NCI-H1417 treated with DMSO at 0.1 percent for 48 hours (cell line): ENCODE data around the gene SLC10A7.

ENCODE experiments used
- DNase-seq: peaks from one replicate; lab custom pipeline; 2025; lab: John Stamatoyannopoulos, UW

SLC10A7 gene, protein sequence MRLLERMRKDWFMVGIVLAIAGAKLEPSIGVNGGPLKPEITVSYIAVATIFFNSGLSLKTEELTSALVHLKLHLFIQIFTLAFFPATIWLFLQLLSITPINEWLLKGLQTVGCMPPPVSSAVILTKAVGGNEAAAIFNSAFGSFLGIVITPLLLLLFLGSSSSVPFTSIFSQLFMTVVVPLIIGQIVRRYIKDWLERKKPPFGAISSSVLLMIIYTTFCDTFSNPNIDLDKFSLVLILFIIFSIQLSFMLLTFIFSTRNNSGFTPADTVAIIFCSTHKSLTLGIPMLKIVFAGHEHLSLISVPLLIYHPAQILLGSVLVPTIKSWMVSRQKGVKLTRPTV

DNA sequence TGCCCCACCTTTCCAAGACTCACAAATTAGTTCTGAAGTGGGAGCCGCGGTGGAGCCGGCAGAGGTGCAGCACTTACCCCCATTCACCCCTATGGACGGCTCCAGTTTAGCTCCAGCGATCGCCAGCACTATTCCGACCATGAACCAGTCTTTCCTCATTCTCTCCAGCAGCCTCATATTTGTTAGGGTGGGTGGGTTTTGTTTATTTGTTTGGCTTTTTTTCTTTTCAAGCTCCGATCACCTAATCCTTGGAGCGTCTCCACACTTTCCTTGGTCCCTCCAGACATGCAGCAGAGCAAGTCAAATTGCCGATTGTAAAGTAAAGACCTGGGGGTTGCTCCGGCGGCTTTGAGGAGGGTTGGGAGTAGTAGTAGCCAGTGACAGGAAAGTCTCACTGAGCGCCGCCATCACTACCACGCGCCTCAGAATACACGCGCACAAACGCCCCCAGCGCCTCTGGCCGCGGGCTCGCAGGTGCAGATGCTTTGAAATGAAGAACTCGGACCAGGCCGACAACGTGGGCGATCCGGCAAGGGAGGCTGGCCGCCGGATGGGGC is at the start of gene SLC10A7:
Gene SLC10A7 (minus strand): TSS at position 400 of the 557 bp plus-strand sequence. CDS start 223 bp downstream, at position 177.
- DNase-seq: no peak

DNA sequence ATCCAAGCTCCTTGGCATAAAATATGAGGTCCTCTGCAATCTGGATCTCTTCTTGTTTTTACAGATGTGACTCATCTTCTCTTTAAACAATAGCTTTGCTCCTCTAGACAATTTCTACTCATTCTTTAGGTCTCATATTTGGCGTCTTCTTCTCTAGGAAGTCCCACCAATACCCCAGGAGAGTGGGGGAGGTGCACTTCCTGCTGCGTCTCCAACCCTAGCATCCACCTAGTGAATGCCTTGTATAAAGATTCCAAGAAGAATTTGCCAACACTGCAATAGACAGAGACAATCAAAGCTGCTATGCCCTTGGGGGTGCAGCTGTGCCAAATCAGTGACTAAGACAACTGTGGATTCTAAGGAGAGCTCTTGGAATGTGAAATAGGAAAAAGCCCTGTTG is 45.7 kb upstream of the SLC10A7 start:
- DNase-seq: no peak

DNA sequence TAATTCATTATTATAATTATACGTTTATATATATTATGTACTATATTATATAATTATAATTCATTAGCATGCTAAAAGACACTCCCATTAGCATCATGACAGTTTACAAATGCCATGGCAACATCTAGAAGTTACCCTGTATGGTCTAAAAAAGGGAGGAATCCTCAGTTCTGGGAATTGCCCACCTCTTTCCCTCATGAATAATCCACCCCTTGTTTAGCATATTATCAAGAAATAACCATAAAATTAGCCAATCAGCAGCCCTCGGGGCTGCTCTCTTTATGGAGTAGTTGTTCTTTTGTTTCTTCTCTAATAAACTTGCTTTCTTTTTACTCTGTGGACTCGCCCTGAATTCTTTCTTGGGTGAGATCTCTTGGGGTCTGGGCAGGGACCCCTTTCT is 42.8 kb upstream of the SLC10A7 start:
- no peak for DNase-seq

DNA sequence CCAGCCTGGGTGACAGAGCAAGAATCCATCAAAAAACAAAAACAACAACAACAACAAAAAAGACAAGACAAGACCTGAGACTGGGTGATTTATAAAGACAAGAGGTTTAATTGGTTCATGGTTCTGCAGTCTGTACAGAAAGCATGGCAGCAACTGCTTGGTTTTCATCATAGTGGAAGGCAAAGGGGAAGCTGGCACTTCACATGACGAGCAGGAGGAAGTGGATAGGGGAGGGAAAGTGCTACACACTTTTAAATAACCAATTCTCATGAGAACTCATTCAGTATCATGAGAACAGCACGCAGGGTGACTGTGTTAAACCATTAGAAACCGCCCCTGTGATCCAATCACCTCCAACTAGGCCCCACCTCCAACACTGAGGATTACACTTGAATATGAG is 28.4 kb upstream of the SLC10A7 start:
- DNase-seq: no peak

DNA sequence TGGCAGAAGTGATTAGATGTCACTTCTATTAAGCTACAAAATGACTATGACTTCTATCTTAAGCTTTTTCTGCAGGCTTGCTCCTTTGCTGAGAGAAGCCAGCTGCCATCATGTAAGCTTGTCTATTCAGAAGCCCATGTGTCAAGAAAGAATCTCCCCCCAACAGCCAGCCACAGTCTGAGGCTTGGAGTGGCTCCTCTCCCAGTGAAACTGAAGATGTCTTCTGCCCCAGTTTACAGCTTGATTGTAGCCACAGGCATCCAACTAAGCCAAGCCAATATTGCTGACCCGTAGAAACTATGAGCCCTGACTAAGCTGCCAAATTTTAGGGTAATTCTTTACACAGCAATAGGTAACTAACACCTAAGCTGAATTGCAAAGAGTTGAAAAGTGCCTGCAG is 26.7 kb upstream of the SLC10A7 start:
- DNase-seq: no peak

DNA sequence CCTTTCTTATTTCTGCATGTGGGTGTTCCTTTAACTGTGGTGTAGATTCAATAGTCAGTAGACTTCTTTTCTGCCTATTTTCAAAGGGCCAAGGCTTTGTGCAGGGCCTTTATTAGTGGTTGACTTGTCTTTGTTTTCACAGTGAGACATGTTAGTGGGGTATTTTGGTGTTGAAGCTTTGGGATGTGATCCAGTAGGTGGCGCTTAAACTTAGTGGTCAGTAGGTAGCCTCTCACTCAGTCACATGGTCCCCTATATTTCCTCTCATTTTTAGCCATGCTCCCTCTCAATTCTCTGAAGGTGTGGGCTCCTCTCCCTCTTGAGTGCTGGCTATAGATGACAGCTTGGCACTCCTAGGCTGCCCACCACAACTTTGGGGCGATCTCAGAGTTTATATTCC is 23.4 kb upstream of the SLC10A7 start:
- DNase-seq: no peak

DNA sequence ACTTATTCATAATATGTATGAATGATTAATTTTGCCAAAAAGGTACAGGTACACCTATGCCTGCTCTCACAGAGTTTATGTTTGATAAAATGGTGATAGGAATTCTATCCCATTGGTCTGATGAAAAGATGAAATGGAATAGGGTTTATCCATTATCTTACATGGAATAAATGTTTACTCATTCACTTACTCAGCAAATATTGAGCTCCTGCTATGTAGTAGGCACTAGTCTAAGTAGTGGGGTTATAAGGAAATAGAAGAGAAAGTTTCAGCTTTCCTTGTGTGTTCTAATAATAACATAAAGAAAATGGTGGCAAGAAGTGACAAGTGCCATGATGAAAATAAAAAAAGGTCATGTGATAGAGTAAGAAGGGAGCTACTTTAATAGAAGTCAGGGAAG is 12.4 kb upstream of the SLC10A7 start:
- DNase-seq: no peak

DNA sequence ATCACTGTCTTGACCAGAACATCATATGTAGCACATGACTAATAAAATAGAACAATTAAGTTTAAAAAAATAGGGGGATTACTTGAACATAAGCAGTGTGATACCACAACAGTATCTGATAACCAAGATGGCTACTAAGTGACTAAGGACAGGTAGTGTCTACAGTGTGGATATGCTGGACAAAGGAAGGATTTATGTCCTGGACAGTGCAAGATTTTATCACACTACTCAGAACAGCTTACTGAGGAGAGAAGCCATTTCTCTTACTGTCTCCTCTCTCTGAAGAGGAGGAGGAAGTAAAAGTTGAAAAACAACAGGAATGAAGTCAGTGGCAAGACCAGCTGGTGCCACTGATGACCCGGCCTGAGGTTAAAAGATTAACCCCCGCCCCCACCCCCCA is 4.0 kb upstream of the SLC10A7 start:
- DNase-seq: no peak

DNA sequence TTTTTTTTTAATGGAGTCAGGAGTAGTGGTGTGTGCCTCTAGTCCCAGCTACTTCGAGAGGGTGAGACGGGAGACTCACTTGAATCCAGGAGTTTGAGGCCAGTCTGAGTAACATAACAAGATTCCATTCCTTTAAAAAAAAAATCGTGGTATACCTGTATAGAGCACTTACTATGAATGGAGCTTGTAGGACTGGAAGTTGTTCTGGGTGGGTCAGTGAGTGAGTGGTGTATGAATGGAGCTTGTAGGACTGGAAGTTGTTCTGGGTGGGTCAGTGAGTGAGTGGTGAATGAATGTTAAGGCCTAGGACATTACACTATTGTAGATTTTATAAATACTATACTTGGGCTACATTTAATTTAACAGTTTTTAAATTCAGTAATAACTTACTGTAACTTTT is 2.9 kb upstream of the SLC10A7 start:
- DNase-seq: no peak

DNA sequence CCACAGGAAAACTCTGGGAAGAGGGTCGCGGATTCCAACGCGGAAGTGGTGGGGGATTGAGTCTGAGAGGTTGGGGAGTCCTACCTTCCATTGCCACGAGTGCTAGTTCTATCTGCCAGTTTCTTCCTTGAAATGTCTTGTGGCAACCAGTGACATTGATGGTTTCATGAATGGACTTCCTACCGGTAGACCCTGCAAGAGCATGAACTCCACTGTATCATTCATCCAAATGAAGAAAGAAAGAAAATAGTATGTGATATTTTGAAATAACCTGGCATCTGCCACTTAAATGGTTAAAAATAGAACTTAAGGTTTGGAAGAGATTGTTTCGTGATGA is 1.1 kb upstream of the SLC10A7 start:
- DNase-seq: no peak

DNA sequence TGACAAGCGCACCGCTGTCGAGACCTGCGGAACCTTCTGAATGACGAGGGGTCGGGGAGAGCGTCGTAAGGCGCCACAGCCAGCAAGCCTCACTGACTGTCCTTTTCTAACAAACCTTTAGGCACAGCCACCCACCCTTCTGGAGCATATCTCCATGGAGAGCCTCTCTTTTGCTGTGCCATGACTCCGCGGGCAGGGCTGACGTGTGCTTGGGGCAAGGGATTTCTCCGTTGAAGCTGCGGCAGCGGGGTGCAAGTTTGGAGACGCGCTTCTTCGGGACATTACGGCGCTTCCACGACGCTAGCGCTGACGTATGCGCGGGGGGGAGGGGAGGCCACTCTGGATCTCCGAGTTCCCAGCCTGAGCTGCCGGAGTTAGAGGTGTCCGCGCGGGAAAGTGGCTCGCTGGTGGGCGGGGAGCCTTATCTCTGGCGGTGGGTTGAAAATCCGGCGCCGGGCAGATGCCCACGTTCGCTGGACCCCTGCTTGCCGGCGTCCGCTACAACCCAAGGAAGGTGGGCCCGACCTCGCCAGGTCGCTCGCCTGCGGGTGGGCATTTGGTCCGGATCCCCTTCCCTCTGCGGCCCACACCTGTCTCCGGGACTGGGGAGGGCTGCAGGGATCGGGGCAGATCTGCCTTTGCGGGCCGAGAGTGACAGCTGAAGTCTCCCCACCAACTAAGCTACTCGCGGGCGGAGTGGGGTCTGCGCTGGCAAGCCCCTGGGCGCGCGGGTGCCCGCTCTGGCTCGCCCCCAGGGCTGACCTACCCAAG is 543 bp upstream of the SLC10A7 start:
- no peak for DNase-seq

DNA sequence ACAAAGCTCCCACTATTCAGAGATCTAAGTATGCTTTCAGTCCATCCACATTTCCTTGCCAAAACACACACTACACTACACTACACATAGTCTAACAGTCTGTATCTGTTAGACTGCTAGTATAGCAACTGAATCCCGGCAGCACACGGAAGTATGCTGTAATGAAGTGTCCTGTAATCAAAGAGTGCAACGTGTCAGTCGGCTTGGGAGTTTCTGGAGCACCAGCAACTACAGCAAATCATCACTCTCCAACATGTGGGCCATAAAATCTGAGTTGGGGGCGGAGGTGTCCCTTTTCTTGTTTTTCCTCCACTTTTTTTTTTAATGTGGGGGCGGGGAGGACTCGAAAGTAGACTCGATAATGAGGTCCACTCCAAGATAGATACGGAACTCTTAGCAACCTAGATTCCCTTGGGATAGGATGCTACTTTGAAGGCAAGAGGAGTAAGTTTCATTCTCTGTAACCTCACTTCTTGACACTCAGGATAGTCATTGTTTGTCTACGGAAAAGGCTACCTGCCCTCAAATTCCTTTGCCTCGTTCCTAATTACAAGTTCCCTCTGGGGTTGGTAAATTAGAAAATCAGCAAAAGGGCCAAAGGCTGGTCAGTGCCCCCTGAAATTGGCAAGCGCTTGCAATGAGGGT is 722 bp downstream of the SLC10A7 start:
- no peak for DNase-seq

DNA sequence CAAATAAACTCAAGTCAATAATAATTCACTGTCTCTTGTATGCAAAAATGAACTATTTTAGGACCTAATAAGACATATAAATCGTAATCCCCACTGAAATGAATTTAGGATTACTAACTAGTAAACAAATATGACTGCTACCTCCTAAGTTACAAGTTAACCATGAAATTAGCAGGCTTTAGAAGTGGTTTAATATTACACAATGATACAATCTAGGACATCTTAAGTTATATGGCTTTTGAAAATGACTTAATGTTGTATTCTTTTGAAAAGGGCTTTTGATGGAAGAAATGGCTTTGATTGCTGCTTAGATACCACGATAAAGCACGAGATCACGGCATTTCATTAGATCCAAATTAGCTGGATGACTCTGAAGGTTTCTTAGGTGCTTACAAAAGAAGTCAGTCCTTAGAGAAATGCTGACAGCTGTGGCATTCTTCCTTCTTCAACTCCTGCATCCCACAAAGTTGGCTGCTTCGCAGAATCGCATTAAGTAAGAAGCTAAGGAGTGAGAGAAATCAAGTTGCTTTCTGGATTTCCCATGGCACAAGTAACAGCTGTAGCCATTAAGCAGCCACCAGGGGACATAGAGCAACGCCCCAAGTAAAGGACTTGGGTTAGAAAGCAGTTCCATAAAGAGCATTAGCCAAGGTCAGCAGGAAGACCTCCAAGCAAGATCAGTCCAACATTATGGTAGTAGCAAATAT is 6.9 kb downstream of the SLC10A7 start:
- DNase-seq: no peak

DNA sequence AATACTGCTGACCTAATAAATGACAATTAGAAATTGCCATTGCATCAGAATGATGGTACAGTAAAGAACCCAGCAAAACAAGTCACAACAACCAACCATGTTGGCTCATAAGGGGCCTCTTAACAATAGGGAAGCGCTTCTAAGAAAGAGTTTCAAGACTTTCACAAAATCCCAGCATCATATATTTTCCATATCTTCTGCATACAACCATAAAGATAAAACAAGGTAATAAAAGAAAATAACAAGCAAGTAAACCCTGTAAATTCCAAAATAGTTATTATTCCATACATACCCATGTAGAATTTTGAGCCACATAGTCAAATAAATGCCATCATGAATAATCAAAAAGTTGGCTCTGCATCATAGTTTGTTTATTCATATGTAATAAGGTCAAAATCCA is 8.2 kb downstream of the SLC10A7 start:
- no peak for DNase-seq

DNA sequence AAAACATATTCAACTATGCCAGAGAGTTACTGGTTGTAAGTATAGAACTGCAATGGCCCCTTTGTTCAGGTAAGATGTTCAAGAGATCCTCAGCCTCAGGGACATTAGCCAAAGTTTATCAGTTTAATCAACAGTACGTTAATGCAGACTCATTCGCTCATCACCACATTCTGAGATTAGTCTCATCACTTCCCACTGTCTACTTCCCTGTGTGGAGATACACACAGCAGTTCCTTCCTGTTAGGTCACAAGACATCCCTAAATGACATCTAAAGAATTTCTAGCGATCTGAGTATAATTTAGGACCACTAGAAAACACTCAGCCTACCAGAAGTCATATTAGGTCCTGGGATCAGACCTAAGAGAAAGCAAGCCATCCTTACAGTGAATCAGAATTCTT is 10.4 kb downstream of the SLC10A7 start:
- DNase-seq: no peak

DNA sequence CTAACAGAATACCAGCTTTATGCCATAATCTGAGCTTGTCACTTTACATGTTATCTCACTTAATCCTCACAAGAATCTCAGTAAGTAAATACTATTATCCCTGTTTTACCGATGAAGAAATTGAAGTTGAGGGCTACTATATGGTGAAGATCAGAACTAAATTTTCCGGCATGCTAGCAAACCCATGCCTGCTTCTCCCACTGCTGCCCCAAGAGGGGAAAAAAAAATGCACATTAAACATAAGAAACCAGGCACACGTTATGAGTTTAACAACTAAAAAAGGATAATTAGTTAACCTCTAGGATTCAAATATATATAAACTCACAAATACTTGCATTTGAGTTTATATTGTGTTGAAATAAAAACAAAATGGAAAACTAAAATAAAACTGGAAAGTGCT is 10.8 kb downstream of the SLC10A7 start:
- no peak for DNase-seq

DNA sequence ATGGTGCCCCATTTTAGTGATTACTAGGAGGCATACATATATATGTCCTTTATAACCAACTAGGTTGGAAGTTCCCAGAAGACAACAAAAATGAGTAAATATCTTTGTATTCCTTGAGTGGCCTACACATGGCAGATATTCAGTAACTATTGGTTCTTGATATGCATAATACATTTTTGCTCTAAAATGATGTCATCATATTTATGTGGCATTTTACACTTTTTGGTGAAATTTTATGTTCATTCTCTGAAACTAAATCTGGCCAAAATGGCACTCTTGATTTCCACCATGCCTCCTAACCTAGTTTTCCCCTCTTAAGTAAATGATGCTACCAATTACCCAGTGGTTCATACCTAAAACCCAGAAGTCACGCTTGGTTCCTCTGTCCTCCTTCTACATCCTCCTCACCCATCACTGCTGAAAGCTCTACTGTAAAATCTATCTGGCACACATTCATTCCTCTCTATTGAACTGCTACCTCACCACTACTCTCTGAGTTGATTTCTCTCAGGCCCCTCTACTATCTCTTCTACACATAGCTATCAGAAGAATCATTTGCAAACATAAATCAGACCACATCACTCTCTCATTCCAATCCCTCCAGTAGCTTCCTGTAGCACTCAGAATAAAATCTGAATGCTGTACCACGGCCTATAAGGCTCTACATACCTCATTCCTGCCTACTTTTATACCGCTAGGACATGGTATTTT is 13.4 kb downstream of the SLC10A7 start:
- no peak for DNase-seq

DNA sequence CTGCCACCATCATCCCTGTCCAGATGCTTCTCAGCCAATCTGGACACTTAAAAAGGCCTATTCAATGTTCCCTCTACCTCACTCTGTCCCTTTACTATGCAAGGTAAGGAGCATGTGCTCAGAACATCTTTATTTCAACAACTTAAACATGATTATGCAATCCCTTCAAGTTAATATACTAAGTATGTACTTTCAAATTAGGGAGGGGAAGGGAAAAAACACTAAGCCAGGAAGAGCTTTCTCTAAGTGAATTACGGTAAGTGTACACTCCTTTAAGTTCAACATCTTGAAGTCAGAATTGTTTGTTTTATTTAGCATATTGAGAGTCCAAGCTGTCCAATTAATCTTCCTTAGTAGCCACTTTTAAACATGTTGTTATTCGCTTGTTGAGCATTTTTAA is 14.1 kb downstream of the SLC10A7 start:
- no peak for DNase-seq

DNA sequence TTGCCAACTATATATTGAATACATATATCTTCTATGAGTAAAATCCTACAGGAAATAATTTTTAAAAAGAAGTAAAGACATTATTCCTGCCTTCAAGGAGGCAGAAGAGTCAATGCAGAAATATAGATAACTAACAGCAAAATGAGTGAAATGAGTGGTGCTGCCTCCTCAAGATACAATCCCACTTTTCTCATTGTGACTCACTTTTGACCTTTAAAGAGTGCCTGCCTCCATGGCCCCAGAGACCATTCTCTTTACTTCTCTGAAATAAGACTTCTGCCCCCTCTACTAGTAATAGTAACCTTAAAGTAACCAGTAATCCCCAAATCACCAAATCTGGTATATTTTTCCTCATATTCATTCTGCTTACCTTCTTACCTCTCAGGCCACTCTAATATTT is 15.5 kb downstream of the SLC10A7 start:
- DNase-seq: no peak

DNA sequence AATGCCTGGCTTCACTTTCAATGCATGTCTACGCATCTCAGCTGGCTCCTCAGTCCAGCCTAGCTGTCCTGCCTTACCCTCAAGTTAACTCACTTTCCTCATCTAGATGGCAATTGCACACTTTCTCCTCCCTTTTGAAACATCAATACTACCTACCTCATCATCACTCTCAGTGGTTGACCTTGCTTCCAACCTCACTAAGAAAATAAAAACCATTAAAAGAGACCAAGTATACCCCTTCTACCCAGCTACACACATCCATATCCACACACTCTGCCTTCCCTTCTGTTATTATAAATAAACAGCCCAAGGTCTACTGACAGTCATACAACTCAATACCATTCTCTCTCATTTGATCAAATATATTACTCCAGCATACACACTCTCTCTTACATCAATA is 21.5 kb downstream of the SLC10A7 start:
- no peak for DNase-seq

DNA sequence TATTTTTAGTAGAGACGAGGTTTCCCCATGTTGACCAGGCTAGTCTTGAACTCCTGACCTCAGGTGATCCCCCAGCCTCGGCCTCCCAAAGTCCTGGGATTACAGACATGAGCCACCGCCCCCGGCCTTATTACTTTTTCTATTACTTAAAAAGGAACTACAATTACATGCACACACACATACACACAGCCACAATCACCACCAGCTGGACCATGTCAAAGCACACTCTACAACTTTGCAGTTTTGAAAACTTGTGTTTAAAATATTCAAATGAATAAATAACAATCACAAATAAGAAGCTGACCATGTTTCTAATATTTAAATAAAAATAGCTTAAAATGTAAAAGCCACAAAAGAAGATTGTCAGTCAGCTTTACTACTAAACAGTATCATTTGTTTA is 23.4 kb downstream of the SLC10A7 start:
- no peak for DNase-seq

DNA sequence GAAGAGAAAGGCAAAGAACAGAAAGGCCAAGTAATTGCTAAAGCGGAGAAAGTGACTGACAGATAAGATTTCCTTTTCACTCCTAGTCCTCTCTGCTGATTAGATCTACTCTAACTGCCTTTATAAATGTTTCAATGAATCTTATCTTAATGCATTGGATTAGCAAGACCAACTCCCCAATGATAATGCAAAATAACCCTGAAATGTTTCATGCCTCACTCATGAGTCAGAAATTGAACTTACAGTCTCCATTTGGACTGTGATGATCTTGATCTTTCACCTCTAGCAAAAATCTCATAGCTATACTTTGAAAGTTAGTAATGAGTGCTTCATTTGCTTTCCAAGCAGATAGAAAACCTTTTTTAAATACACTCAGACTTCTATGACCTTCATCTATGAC is 26.5 kb downstream of the SLC10A7 start:
- no peak for DNase-seq
